ENCODE results near the gene ITFG1. TPM values are rescaled to one million over a fixed set of nuclear protein-coding genes. Genes with fewer than 3 reads are reported as not detected.

The ITFG1 gene
- total RNA-seq, 1 experiment from 2014 or later, result 18.0 TPM

DNA sequence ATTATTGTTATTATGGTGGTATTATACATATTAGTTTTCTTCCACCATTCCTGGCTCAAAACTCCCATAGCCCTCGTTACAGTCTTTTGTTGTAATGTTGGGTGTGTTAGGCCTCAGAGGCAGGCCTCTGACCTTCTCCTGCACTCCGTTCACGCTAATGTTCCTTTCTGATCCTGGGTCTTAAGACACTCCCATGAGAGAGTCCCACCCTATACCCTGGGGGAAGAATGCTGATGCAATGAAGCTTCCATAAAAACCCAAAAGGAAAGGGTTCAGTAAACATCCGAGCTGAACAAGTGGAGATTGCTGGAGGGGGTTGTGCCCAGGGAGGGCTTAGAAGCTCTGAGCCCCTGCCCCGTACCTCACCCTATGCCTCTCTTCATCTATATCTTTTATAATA lies 175.9 kb downstream of the ITFG1 start:
- no peaks in the 10 kb centered on the region for H3K4me1 Mint-ChIP-seq

More for the DNA sequence above, 175.9 kb downstream of the ITFG1 start:
- Histone ChIP-seq H2BK5ac (ENCODE audit: insufficient read length, low read length) (no peak overlapping the region), H2BK12ac (ENCODE audit: insufficient read length, low read depth, low read length) (no peak overlapping the region), H2BK20ac (ENCODE audit: low read depth, low read length, poor library complexity, severe bottlenecking) (no peak overlapping the region), H4K5ac (ENCODE audit: insufficient read length, low read depth, low read length) (no peak overlapping the region), H4K20me1 (ENCODE audit: control insufficient read depth, insufficient read depth, insufficient read length) (no peaks in the 10 kb centered on the region), H3K23ac (ENCODE audit: insufficient read length, low read depth, low read length) (no peak overlapping the region), H3K23me2 (ENCODE audit: insufficient read length, low read depth, low read length, poor library complexity, severe bottlenecking) (no peaks in the 10 kb centered on the region), H3K4ac (ENCODE audit: low read depth, low read length) (no peak overlapping the region), H3K4me2 (ENCODE audit: insufficient read depth, insufficient read length, low read length) (no peak overlapping the region), H3T11ph (ENCODE audit: low read length) (no peak overlapping the region), H3K79me2 (ENCODE audit: insufficient read depth, low read length) (no peaks in the 10 kb centered on the region), H2AFZ (ENCODE audit: low read length) (no peak overlapping the region), H2BK15ac (ENCODE audit: low read depth, low read length) (no peak overlapping the region), H3K27me3 (ENCODE audit: insufficient read depth, low read length) (no peaks in the 10 kb centered on the region), H3K79me1 (ENCODE audit: insufficient read depth, low read depth, low read length, poor library complexity, severe bottlenecking) (no peaks in the 10 kb centered on the region), H4K91ac (ENCODE audit: insufficient read length, low read depth, low read length) (no peak overlapping the region), H3K9me3 (ENCODE audit: control insufficient read depth, low read depth, low read length) (no peaks in the 10 kb centered on the region), H3K14ac (ENCODE audit: insufficient read depth, low read length) (no peak overlapping the region), H4K8ac (replicated peaks; ENCODE audit: insufficient read length, low read depth, low read length) (no peak overlapping the region), H3K4me1 (ENCODE audit: insufficient read depth, low read length) (no peaks in the 10 kb centered on the region), H2AK5ac (ENCODE audit: insufficient read length, low read length) (no peak overlapping the region), H3K27ac (ENCODE audit: insufficient read length, low read depth, low read length) (no peak overlapping the region), H3K9ac (ENCODE audit: extremely low read depth, insufficient read length, low read length) (no peak overlapping the region), H2BK120ac (ENCODE audit: low read depth, low read length, poor library complexity, severe bottlenecking) (no peak overlapping the region), H3K18ac (ENCODE audit: insufficient read length, low read depth, low read length) (no peak overlapping the region), H3K56ac (ENCODE audit: insufficient read length, low read depth, low read length) (no peak overlapping the region)
- H3K27me3 Mint-ChIP-seq (ENCODE audit: low read depth), result no peaks in the 10 kb centered on the region
- H3K27ac Mint-ChIP-seq, result no peak overlapping the region
- peaks cover 0 to 11% of the 10 kb centered on the region in 2 experiments; a peak in 4 of 5 replicates for H3K9me3 Mint-ChIP-seq
- DNase-seq, result no peak
- H3K36me3 Mint-ChIP-seq (ENCODE audit: insufficient read depth in 1 of 3, low read depth in 3 of 3), result peaks cover 0 to 17% (median 13%) of the 10 kb centered on the region in 3 experiments; a peak in 6 of 7 replicates
- no peak for TF ChIP-seq CTCF (conservative IDR thresholded peaks at IDR 0.05)
- no CpG with 5 or more reads among the region's 5 CpGs for WGBS (ENCODE audit: extremely low coverage, insufficient read length, low lambda C conversion rate)
- H3K4me3 Mint-ChIP-seq, result no peak overlapping the region
